HG03103 (cell line): Measurements from ENCODE around the gene TENM4.
"Not testable (repeated sequence)": the region's sequence is repeated elsewhere in the genome, so short reads cannot be mapped to it uniquely, and the experiment has no call there.

Experiments
- ATAC-seq: cut with Tn5 transposase; IDR thresholded peaks from one replicate; pipeline ENCODE4 v1.9.1; 2021; ENCODE audit warnings: low read depth; ENCODE audit not compliant: unreplicated experiment

The TENM4 gene

GRCh38 chr11:78840623-78841022, 600.2 kb downstream of the TENM4 start:
- ATAC-seq, result no peak

- no peak for ATAC-seq
Measured at GRCh38 chr11:78840200-78840599, 600.6 kb downstream of the TENM4 start.

GRCh38 chr11:78838417-78838816, 602.4 kb downstream of the TENM4 start:
- ATAC-seq, result no peak

- no peak for ATAC-seq
Measured at GRCh38 chr11:78835646-78836045, 605.2 kb downstream of the TENM4 start.

GRCh38 chr11:78834886-78835285, 605.9 kb downstream of the TENM4 start:
- ATAC-seq, result no peak

GRCh38 chr11:78833237-78833636, 607.6 kb downstream of the TENM4 start:
- no peak for ATAC-seq

- ATAC-seq, result no peak
Measured at GRCh38 chr11:78832226-78832947, 608.4 kb downstream of the TENM4 start.

- ATAC-seq, result no peak
Measured at GRCh38 chr11:78831571-78831970, 609.3 kb downstream of the TENM4 start.

GRCh38 chr11:78830277-78830819, 610.5 kb downstream of the TENM4 start:
- no peak for ATAC-seq

- no peak for ATAC-seq
Measured at GRCh38 chr11:78829146-78829545, 611.7 kb downstream of the TENM4 start.

- ATAC-seq, result no peak
Measured at GRCh38 chr11:78828676-78829075, 612.2 kb downstream of the TENM4 start.

GRCh38 chr11:78827291-78827690, 613.5 kb downstream of the TENM4 start:
- not testable (repeated sequence) for ATAC-seq

GRCh38 chr11:78825591-78826020, 615.2 kb downstream of the TENM4 start:
- no peak for ATAC-seq

GRCh38 chr11:78823588-78823987, 617.2 kb downstream of the TENM4 start:
- no peak for ATAC-seq

- no peak for ATAC-seq
Measured at GRCh38 chr11:78822931-78823423, 617.9 kb downstream of the TENM4 start.

GRCh38 chr11:78821371-78822306, 619.2 kb downstream of the TENM4 start:
- no peak for ATAC-seq

- ATAC-seq, result no peak
Measured at GRCh38 chr11:78820741-78821140, 620.1 kb downstream of the TENM4 start.

GRCh38 chr11:78818201-78818600, 622.6 kb downstream of the TENM4 start:
- no peak for ATAC-seq

GRCh38 chr11:78815831-78816230, 625.0 kb downstream of the TENM4 start:
- no peak for ATAC-seq

- no peak for ATAC-seq
Measured at GRCh38 chr11:78812513-78813293, 628.1 kb downstream of the TENM4 start.
